IMR-90 (cell line): ENCODE data around the gene COPB1. TPM values are rescaled to one million over a fixed set of nuclear protein-coding genes. Genes with fewer than 3 reads are reported as not detected.
A peak's percentile ranks its signal among the peaks of the same experiment; 100 is the strongest.

Source experiments
- ATAC-seq: fragments of 200-7000 bp; cut with Tn5 transposase; 2 replicates; pipeline ENCODE4 v1.9.1; 2020; ENCODE audit warnings: low read depth, mild to moderate bottlenecking, moderate library complexity
- BruUV-seq: library from RNA; stranded (reverse); fragments of 400-500 nt; replicated peaks from 2 replicates; lab custom pipeline; 2021; lab: Mats Ljungman, UMichigan
- CTCF ChIA-PET: fragments of 300-600 bp; formaldehyde crosslinking; extraction: SDS; loops from one replicate; lab custom pipeline; 2021; ENCODE audit warnings: antibody characterized with exemption; lab: Yijun Ruan, JAX
- POLR2A ChIA-PET: fragments of 300-600 bp; sonication (Branson Sonifier 250); formaldehyde crosslinking; loops from one replicate; lab custom pipeline; 2022; ENCODE audit warnings: antibody characterized with exemption; ENCODE audit not compliant: unreplicated experiment; lab: Charles Lee
- DNase-seq: peaks from one replicate; pipeline ENCODE4 v3.0.0; 2013
- H2AFZ ChIP-seq: replicated peaks from 2 replicates; pipeline ENCODE3; 2013; ENCODE audit warnings: low read length, mild to moderate bottlenecking; ENCODE audit not compliant: poor library complexity
- H2AK5ac ChIP-seq: 2 replicates; pipeline ENCODE4 v1.6.1; 2013; ENCODE audit warnings: low read depth, low read length, inconsistent platforms
- H2AK9ac ChIP-seq: replicated peaks from 2 replicates; pipeline ENCODE3; 2013; ENCODE audit warnings: mild to moderate bottlenecking, low read depth, low read length, moderate library complexity; ENCODE audit not compliant: poor library complexity
- H2BK120ac ChIP-seq: 2 replicates; pipeline ENCODE4 v1.6.1; 2013; ENCODE audit warnings: low read depth, low read length, inconsistent platforms
- H2BK15ac ChIP-seq: 3 replicates; pipeline ENCODE4 v1.6.1; 2013; ENCODE audit warnings: low read depth, low read length, inconsistent platforms
- H2BK20ac ChIP-seq: 2 replicates; pipeline ENCODE4 v1.6.1; 2013; ENCODE audit warnings: low read depth, mild to moderate bottlenecking, inconsistent platforms, low read length, moderate library complexity
- H2BK5ac ChIP-seq: 2 replicates; pipeline ENCODE4 v1.6.1; 2013; ENCODE audit warnings: mild to moderate bottlenecking, low read depth, low read length, inconsistent platforms; ENCODE audit not compliant: poor library complexity, severe bottlenecking
- H3K14ac ChIP-seq: replicated peaks from 2 replicates; pipeline ENCODE4 v1.6.1; 2013; ENCODE audit warnings: low read depth, low read length, inconsistent platforms
- H3K18ac ChIP-seq: 2 replicates; pipeline ENCODE4 v1.6.1; 2013; ENCODE audit warnings: low read depth, low read length, control low read depth
- H3K23ac ChIP-seq: 2 replicates; pipeline ENCODE4 v1.6.1; 2013; ENCODE audit warnings: low read depth, low read length, inconsistent platforms
- H3K27ac ChIP-seq: 2 replicates; pipeline ENCODE4 v1.5.1; 2013; ENCODE audit warnings: mild to moderate bottlenecking, control low read depth, low read length; ENCODE audit not compliant: insufficient read depth
- H3K27me3 ChIP-seq: 2 replicates; pipeline ENCODE4 v1.6.1; 2013; ENCODE audit warnings: low read length; ENCODE audit not compliant: control insufficient read depth, insufficient read depth
- H3K36me3 ChIP-seq: 2 replicates; pipeline ENCODE4 v1.6.1; 2013; ENCODE audit warnings: low read length, mixed read lengths; ENCODE audit not compliant: control insufficient read depth, insufficient read depth
- H3K4ac ChIP-seq: 2 replicates; pipeline ENCODE4 v1.6.1; 2013; ENCODE audit warnings: low read depth, low read length, inconsistent platforms
- H3K4me1 ChIP-seq: 2 replicates; pipeline ENCODE4 v1.6.1; 2013; ENCODE audit warnings: low read length, mixed read lengths; ENCODE audit not compliant: control insufficient read depth, insufficient read depth
- H3K4me2 ChIP-seq: 2 replicates; pipeline ENCODE4 v1.6.1; 2013; ENCODE audit warnings: low read depth, mild to moderate bottlenecking, control low read depth, low read length, moderate library complexity
- H3K4me3 ChIP-seq: 2 replicates; pipeline ENCODE4 v1.5.1; 2013; ENCODE audit warnings: low read depth, mild to moderate bottlenecking, control low read depth, low read length, moderate library complexity; ENCODE audit not compliant: insufficient read depth
- H3K56ac ChIP-seq: 2 replicates; pipeline ENCODE4 v1.6.1; 2013; ENCODE audit warnings: low read length, inconsistent platforms; ENCODE audit not compliant: insufficient read depth; ENCODE audit errors: extremely low read depth
- H3K79me1 ChIP-seq, 2 experiments: 2 replicates each; pipeline ENCODE4 v1.6.1; 2013; ENCODE audit warnings: low read length in 2 of 2, inconsistent platforms in 1 of 2, low read depth in 1 of 2
- H3K9ac ChIP-seq: 2 replicates; pipeline ENCODE4 v1.6.1; 2013; ENCODE audit warnings: low read depth, low read length, control low read depth
- H3K9me1 ChIP-seq: 2 replicates; pipeline ENCODE4 v1.6.1; 2013; ENCODE audit warnings: low read length, inconsistent platforms; ENCODE audit not compliant: insufficient read depth
- H3K9me3 ChIP-seq: 2 replicates; pipeline ENCODE4 v1.6.1; 2013; ENCODE audit warnings: low read length; ENCODE audit not compliant: control insufficient read depth, insufficient read depth
- H4K20me1 ChIP-seq: 2 replicates; pipeline ENCODE4 v1.6.1; 2013; ENCODE audit warnings: low read length, inconsistent platforms; ENCODE audit not compliant: insufficient read depth
- H4K5ac ChIP-seq: 2 replicates; pipeline ENCODE4 v1.6.1; 2013; ENCODE audit warnings: mild to moderate bottlenecking, low read depth, low read length, control low read depth
- H4K8ac ChIP-seq, 2 experiments: 2 replicates each; pipeline ENCODE4 v1.6.1; 2013; ENCODE audit warnings: low read depth in 2 of 2, low read length in 2 of 2, control low read depth in 1 of 2, inconsistent platforms in 1 of 2
- H4K91ac ChIP-seq: 2 replicates; pipeline ENCODE4 v1.6.1; 2013; ENCODE audit warnings: low read depth, low read length, inconsistent platforms; ENCODE audit not compliant: insufficient read depth
- BHLHE40 ChIP-seq: fragments of 150-350 bp; IDR thresholded peaks from 2 replicates; pipeline ENCODE4 v1.6.1; 2016; ENCODE audit warnings: mild to moderate bottlenecking, low read depth, low read length
- CEBPB ChIP-seq: IDR thresholded peaks from 2 replicates; pipeline ENCODE4 v1.6.1; 2012; ENCODE audit warnings: low read depth, low read length, improper control_type of control experiment
- CHD1 ChIP-seq: IDR thresholded peaks from 2 replicates; pipeline ENCODE4 v1.6.1; 2012; ENCODE audit warnings: low read depth, low read length, improper control_type of control experiment
- CTCF ChIP-seq: conservative IDR thresholded peaks from 2 replicates; pipeline ENCODE4 v1.5.1; 2012; ENCODE audit warnings: mild to moderate bottlenecking, low read depth, low read length, improper control_type of control experiment
- ELK1 ChIP-seq: fragments of 150-350 bp; IDR thresholded peaks from 2 replicates; pipeline ENCODE4 v1.6.1; 2016; ENCODE audit warnings: low read depth, mild to moderate bottlenecking, low read length, moderate library complexity, borderline replicate concordance
- FOS ChIP-seq: fragments of 150-350 bp; IDR thresholded peaks from 2 replicates; pipeline ENCODE4 v1.6.1; 2016; ENCODE audit warnings: low read depth, low read length
- MAFK ChIP-seq: IDR thresholded peaks from 2 replicates; pipeline ENCODE4 v1.6.1; 2012; ENCODE audit warnings: low read depth, low read length, improper control_type of control experiment
- MAZ ChIP-seq: IDR thresholded peaks from 2 replicates; pipeline ENCODE4 v1.6.1; 2012; ENCODE audit warnings: low read depth, mild to moderate bottlenecking, low read length, improper control_type of control experiment, moderate library complexity, borderline replicate concordance
- MXI1 ChIP-seq: IDR thresholded peaks from 2 replicates; pipeline ENCODE4 v1.6.1; 2012; ENCODE audit warnings: low read depth, mild to moderate bottlenecking, low read length, moderate library complexity, borderline replicate concordance
- NFE2L2 ChIP-seq: fragments of 150-350 bp; IDR thresholded peaks from 2 replicates; pipeline ENCODE4 v1.6.1; 2016; ENCODE audit warnings: low read depth, mild to moderate bottlenecking, low read length
- POLR2A ChIP-seq: IDR thresholded peaks from 2 replicates; pipeline ENCODE4 v1.6.1; 2012; ENCODE audit warnings: mild to moderate bottlenecking, low read depth, low read length
- RAD21 ChIP-seq: IDR thresholded peaks from 2 replicates; pipeline ENCODE4 v1.6.1; 2012; ENCODE audit warnings: low read length, improper control_type of control experiment
- RCOR1 ChIP-seq: IDR thresholded peaks from 2 replicates; pipeline ENCODE4 v1.6.1; 2012; ENCODE audit warnings: mild to moderate bottlenecking, low read length, improper control_type of control experiment; ENCODE audit not compliant: insufficient replicate concordance
- RFX5 ChIP-seq: IDR thresholded peaks from 2 replicates; pipeline ENCODE4 v1.8.0; 2012; ENCODE audit warnings: low read depth, mild to moderate bottlenecking, low read length, moderate library complexity
- SMC3 ChIP-seq: fragments of 150-350 bp; IDR thresholded peaks from 2 replicates; pipeline ENCODE4 v1.6.1; 2016; ENCODE audit warnings: low read depth, mild to moderate bottlenecking, antibody characterized with exemption, low read length, moderate library complexity
- WGBS, 2 experiments: methylation state at CpG; one replicate each; pipeline versions ENCODE4 v1.1.5 to v1.1.7; 2013; ENCODE audit warnings: missing lambda C conversion rate in 2 of 2; ENCODE audit not compliant: insufficient read length in 1 of 2; ENCODE audit errors: extremely low coverage in 2 of 2; 5-methylcytosine and 5-hydroxymethylcytosine counted together
- dilution Hi-C: fragments of 300-500 bp; cut with HindIII; formaldehyde crosslinking; loops from one replicate; pipeline ENCODE4 v1.14.3; 2018; ENCODE audit warnings: low sequenced_read_pairs; ENCODE audit not compliant: unreplicated experiment
- in situ Hi-C: fragments of 300-500 bp; cut with MboI; formaldehyde crosslinking; loops from 3 replicates; pipeline ENCODE4 v1.14.3; 2019; ENCODE audit warnings: low sequenced_read_pairs, inconsistent platforms, mixed read lengths
- intact Hi-C: fragments of 100-400 bp; cut with micrococcal nuclease; formaldehyde crosslinking; loops from 2 replicates; pipeline ENCODE4 v1.10.0; 2022
- polyA plus RNA-seq, 3 experiments: library from polyadenylated mRNA; depleted of rRNA; stranded (reverse); fragments of >200 nt; gene quantifications; 2 replicates each; pipeline ENCODE4 v1.2.3, GENCODE V29; 2012; ENCODE audit warnings: low replicate concordance in 1 of 3
- total RNA-seq: library from RNA; depleted of rRNA; stranded (reverse); fragments of >200 nt; gene quantifications from 2 replicates; pipeline ENCODE4 v1.2.3, GENCODE V29; 2012

The COPB1 gene
- total and polyA plus RNA-seq, 2 of the 4 experiments (the other 2 are of a cell fraction), result 136 to 341 TPM

GRCh38 chr11:14449302-14449714 lies 50.3 kb downstream of the COPB1 start:
- dilution Hi-C loops (no loop called here), intact Hi-C loops (no loop called here), in situ Hi-C loops (no loop called here)
- TF ChIP-seq NFE2L2 (no peak), MAFK (no peak), RFX5 (no peak), SMC3 (no peak), RAD21 (no peak), MXI1 (no peak), RCOR1 (no peak), BHLHE40 (no peak), FOS (no peak), ELK1 (no peak), CEBPB (no peak), POLR2A (no peak), MAZ (no peak), CHD1 (no peak), CTCF (no peak)
- ChIA-PET CTCF (interaction anchor here (0.6 to 1.0 kb wide), 3 partner anchors 65 to 200 kb away, joined by 3 read pairs; no protein-coding TSS in a partner anchor), POLR2A (interaction anchor here (0.7 kb wide), 1 partner anchor 191 kb away, joined by 6 read pairs; no protein-coding TSS in a partner anchor)
- H2AK9ac ChIP-seq, result no peak overlapping the region
- H4K91ac ChIP-seq, result no peak overlapping the region
- ATAC-seq (no peak), DNase-seq (no peak)
- no TSS peak for BruUV-seq
- no peak overlapping the region for H2BK20ac ChIP-seq
- 0 out of 2 replicates have a peak overlapping the region, but pooled peaks have one; percentile 13 for H3K23ac ChIP-seq
- no peak overlapping the region for H2AK5ac ChIP-seq
- H3K79me1 ChIP-seq, result no peaks in the 10 kb centered on the region
- H3K4me3 ChIP-seq, result no peak overlapping the region
- peak overlapping the region; percentile 16; the same call in 1 of the 2 replicates for H4K5ac ChIP-seq
- peaks cover 4% of the 10 kb centered on the region for H3K9me1 ChIP-seq
- no peaks in the 10 kb centered on the region for H4K20me1 ChIP-seq
- 60% methylated on average over 1 of the region's 1 CpG; no CpG with 5 or more reads in 1 of the 2 experiments for WGBS, 2 experiments
- H3K4ac ChIP-seq, result no peak overlapping the region
- no peak overlapping the region for H2AFZ ChIP-seq
- no peaks in the 10 kb centered on the region for H3K9me3 ChIP-seq
- no peak overlapping the region for H3K56ac ChIP-seq
- H2BK120ac ChIP-seq, result peak overlapping the region; percentile 16; the same call in 1 of the 2 replicates
- no peak overlapping the region for H2BK5ac ChIP-seq
- no peak overlapping the region for H3K18ac ChIP-seq
- no peak overlapping the region for H3K4me2 ChIP-seq
- no peak overlapping the region for H2BK15ac ChIP-seq
- H3K14ac ChIP-seq, result peak overlapping the region; percentile 22; the same call in 1 of the 2 replicates
- peaks cover 2% of the 10 kb centered on the region; the same call in 1 of the 2 replicates for H3K36me3 ChIP-seq
- peaks cover 3% of the 10 kb centered on the region; the same call in 1 of the 2 replicates for H3K4me1 ChIP-seq
- no peak overlapping the region for H3K9ac ChIP-seq
- no peak overlapping the region for H3K27ac ChIP-seq
- H4K8ac ChIP-seq, result no peak overlapping the region
- no peaks in the 10 kb centered on the region for H3K27me3 ChIP-seq
